ENCODE results near the gene LIN28B.
"Not testable (repeated sequence)": the region's sequence is repeated elsewhere in the genome, so short reads cannot be mapped to it uniquely, and the experiment has no call there.

The LIN28B gene

DNA sequence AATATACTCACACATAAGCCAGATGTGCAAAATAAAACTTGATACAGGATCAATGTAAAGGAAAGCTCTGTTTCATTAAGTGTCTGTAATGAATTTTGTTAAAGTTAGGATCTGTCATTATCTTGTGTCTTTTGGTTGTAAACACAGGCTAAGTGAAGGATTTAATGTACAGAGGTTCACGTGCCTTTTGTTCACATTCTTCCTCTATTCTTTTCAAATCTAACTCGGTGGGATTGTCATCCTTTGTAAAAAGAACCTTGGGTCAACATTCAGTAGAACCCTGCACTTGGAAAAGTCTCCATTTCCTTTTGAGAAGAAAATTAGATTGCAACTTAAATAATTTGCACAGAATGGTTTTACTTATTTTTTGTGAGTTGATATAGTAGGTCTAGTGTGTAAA lies 7.7 kb upstream of the LIN28B start:
- H3K27ac ChIP-seq = no peak overlapping the region
- TF ChIP-seq ZFX (IDR thresholded peaks at IDR 0.05; ENCODE audit: borderline replicate concordance) = no peak
- TF ChIP-seq, protein P1, sequence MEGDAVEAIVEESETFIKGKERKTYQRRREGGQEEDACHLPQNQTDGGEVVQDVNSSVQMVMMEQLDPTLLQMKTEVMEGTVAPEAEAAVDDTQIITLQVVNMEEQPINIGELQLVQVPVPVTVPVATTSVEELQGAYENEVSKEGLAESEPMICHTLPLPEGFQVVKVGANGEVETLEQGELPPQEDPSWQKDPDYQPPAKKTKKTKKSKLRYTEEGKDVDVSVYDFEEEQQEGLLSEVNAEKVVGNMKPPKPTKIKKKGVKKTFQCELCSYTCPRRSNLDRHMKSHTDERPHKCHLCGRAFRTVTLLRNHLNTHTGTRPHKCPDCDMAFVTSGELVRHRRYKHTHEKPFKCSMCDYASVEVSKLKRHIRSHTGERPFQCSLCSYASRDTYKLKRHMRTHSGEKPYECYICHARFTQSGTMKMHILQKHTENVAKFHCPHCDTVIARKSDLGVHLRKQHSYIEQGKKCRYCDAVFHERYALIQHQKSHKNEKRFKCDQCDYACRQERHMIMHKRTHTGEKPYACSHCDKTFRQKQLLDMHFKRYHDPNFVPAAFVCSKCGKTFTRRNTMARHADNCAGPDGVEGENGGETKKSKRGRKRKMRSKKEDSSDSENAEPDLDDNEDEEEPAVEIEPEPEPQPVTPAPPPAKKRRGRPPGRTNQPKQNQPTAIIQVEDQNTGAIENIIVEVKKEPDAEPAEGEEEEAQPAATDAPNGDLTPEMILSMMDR (IDR thresholded peaks at IDR 0.05) = no peak

DNA sequence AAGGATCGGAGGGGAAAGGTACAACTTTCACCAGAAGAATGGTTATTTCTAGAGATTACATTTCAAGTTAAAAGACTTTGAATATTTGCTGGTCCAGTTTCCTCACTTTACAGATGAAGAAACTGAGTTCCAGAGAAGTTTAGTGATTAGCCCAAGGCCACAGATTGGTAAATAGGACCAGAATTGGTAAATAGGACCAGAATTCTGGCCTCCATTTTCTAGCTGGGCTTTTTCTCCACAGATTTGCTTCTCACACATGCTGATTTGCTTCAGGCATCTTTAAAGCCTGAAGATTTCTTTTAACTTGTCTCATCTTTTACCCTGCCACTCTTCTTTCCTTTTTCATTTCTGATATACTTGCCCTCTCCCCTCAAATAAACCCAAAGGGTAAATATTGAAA lies 5.2 kb upstream of the LIN28B start:
- TF ChIP-seq, protein P1 (IDR thresholded peaks at IDR 0.05) = no peak
- TF ChIP-seq ZFX (IDR thresholded peaks at IDR 0.05; ENCODE audit: borderline replicate concordance) = no peak
- no peak overlapping the region for H3K27ac ChIP-seq

DNA sequence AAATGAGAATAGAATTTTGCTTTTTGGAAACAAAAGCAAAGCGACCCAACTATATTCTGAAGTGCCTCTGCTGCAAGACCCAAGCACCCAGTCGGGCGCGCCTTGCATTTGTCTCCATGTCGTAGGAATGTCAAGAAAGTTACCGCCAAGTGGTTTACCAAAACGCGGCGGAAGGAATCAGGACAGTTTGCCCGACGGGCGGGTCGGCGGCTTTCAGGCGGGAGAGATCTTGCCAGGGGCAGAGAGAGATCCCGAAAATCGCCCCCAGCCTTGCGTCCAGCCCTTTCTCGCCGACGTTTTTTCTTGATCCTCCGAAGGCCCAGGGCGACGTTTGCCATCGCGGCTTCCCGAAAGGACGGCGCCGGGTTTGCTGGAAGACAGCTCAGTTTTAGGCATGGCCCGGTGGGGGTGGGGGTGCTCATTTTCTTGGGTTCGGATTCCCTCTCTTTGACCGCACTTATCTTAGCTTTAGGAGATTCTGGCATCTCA lies 4.0 kb upstream of the LIN28B start:
- no peak overlapping the region for H3K27ac ChIP-seq
- TF ChIP-seq, protein P1 (IDR thresholded peaks at IDR 0.05) = no peak

DNA sequence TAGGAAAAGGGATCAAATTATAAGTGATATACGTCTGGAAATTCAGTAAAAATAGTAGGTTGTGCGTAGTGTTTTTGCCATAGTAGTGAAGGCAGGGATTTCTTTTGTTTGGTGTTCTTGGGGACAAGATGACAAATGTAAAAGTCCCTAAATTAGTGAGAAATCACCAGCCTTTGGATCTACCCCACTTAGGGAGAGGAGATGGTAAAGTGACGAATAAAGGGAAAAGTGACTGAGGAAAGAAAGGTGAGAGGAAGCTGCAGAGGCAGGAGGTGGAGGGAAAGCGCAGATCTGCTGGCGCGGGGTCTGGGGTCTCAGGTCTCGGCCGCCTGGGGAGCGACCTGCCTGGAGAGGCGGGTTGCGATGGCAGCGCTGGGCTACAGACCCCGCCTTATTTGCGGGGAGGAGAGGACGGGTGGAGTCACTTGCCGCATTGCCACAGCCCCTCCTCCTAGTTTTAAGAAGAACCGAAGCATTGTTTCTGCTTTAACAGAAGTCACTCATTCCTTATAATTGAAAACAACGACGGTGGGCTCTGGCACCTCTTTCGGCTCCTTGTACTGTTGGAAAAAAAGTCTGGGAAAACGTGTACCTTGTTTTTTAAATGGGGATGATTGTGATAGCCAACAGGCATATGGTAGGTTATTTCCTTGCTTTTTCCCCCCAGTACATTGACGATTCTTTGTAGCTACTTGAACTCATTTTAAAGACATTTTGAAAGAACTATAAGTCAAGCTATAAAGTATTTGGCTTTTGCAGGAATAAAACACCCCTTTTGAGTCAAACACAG lies 3.3 kb upstream of the LIN28B start:
- not testable (repeated sequence) for H3K27ac ChIP-seq

DNA sequence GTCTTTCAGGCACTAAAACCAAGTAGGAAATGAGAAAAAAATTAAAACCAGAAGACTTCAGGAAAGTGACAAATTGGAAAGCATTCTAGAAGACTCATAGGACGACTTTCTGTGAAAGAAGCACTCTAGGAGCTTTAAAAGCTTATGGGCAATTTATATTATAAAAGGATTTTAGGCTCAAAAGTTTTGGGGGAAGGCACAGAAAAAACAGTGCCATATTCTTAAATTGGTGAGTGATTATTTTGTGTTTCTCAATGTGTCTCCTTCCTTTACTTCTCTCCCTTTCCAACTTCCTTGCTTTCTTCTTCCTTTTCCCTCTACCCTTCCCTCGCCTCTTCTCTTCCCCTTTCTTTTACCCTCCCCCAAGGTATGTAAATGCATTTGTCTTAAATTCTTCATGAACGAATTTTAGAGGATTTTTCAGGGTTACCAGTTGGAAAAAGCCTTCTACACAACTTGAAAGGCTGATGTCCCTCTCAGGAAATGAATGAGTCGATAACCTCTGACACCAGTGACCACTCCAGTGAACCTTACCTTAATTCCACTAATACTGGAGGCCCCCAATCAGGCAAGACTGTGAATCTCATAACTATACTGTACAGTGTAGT lies 2.6 kb upstream of the LIN28B start:
- TF ChIP-seq ZFX (IDR thresholded peaks at IDR 0.05; ENCODE audit: borderline replicate concordance) = no peak
- TF ChIP-seq, protein P1 (IDR thresholded peaks at IDR 0.05) = no peak
- no peak overlapping the region for H3K27ac ChIP-seq

DNA sequence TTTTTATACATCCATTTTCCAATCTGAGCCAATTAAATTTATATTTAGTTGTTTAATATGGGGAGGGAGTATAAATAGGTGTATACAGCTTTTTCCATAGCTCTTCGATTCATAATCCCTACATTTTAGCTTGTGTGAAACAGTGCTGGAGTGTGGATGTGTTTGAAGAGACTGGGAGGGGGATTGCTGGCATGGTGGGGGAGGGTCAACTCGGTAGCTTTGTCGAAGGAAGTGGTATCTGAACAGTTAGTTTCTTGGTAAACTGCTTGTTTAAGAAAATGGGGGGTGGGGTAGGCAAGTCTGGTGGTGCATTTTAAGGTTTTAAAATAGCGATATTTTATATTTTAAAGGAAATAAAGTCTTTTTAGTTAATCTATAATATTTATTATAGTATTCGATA lies 1.4 kb upstream of the LIN28B start:
- no peak overlapping the region for H3K27ac ChIP-seq
- no peak for TF ChIP-seq ZFX (IDR thresholded peaks at IDR 0.05; ENCODE audit: borderline replicate concordance)
- TF ChIP-seq, protein P1 (IDR thresholded peaks at IDR 0.05) = no peak

DNA sequence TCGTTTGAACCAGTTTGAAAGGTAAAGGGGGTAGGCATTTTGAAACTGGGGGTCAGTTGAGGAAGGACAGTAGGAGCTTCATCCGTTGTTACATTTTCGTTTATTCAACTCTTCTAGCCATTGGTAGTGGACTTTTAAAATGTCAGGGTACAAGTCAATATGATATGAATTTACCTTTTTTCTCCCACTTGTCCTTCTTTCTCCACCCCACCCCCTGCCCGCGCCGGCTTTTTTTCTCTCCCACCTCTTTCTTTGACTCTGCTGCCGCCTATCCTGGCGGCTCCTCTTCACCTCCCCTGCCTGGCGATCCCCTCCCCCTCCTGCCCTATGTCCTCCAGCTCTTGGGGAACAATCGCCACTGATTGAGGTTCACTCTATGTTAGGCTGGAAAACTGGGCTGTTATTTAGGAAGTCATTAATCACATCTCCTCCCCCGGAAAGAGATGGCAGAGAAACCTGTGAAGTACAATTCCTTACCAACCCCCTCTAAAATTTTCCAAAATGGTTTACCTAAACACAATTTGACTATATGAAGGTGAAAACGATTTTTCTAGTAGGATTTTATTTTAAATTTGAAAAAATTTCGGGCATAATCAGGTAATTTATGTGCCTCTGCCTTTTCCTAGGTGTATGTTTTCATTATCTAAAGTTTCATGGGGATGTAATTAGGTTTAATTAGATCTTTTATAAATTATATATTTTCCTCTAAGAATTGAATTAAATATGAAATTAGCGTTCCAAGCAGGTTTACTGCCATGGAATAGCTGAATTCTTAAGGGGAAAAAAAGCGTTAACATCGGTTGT lies 778 bp upstream of the LIN28B start:
- H3K27ac ChIP-seq = no peak overlapping the region
- no peak for TF ChIP-seq ZFX (IDR thresholded peaks at IDR 0.05; ENCODE audit: borderline replicate concordance)
- TF ChIP-seq, protein P1 (IDR thresholded peaks at IDR 0.05) = no peak
